ENCODE measurements around the gene CD3E.

GRCh38 chr11:118274186-118274585 lies 30.3 kb upstream of the CD3E start:
- TF ChIP-seq ZNF274 (IDR thresholded peaks at IDR 0.05; ENCODE audit: low read depth, low read length) (no peak), YY1 (IDR thresholded peaks at IDR 0.05; ENCODE audit: insufficient read depth, insufficient read length) (no peak)
